ENCODE measurements around the gene EDAR. TPM values are rescaled to one million over a fixed set of nuclear protein-coding genes. Genes with fewer than 3 reads are reported as not detected.
A peak's percentile ranks its signal among the peaks of the same experiment; 100 is the strongest.

Gene EDAR
- total RNA-seq, 6 experiments from 2014 or later: 0.06 to 1.6 (median 0.28) TPM

- 94% methylated on average over 2 of the region's 2 CpGs for WGBS (ENCODE audit: insufficient coverage, low coverage, low lambda C conversion rate, missing lambda C conversion rate)
These were observed 111.5 kb downstream of the EDAR start for GRCh38 chr2:108877506-108877905.

GRCh38 chr2:108870069-108870644 is 118.9 kb downstream of the EDAR start:
- intact Hi-C loops (cut with DNase I): no loop called here
- ATAC-seq: no peak
- WGBS (ENCODE audit: insufficient coverage, low coverage, low lambda C conversion rate, missing lambda C conversion rate): 95% methylated on average over 5 of the region's 5 CpGs

More at GRCh38 chr2:108877506-108877905, 111.5 kb downstream of the EDAR start:
- DNase-seq (no peak), ATAC-seq (no peak)
- no peak overlapping the region for H3K27ac ChIP-seq
- H3K36me3 ChIP-seq: no peaks in the 10 kb centered on the region
- H3K27me3 ChIP-seq: no peaks in the 10 kb centered on the region
- TF ChIP-seq CTCF (IDR thresholded peaks at IDR 0.05): peak in 1 of 4 donors; percentile 8
- TF ChIP-seq POLR2A (IDR thresholded peaks at IDR 0.05): no peak
- no peaks in the 10 kb centered on the region for H3K4me1 ChIP-seq
- no peak overlapping the region for H3K4me3 ChIP-seq
- no peaks in the 10 kb centered on the region for H3K9me3 ChIP-seq
- intact Hi-C loops (cut with DNase I): no loop called here

GRCh38 chr2:108869542-108869941 is 119.5 kb downstream of the EDAR start:
- ATAC-seq (no peak), DNase-seq (no peak)
- TF ChIP-seq POLR2A (IDR thresholded peaks at IDR 0.05) (no peak), CTCF (IDR thresholded peaks at IDR 0.05) (no peak)
- 100% methylated on average over 2 of the region's 3 CpGs for WGBS (ENCODE audit: insufficient coverage, low coverage, low lambda C conversion rate, missing lambda C conversion rate)
- no peaks in the 10 kb centered on the region for H3K36me3 ChIP-seq
- H3K27ac ChIP-seq: no peak overlapping the region
- intact Hi-C loops (cut with DNase I): no loop called here
- H3K27me3 ChIP-seq: no peaks in the 10 kb centered on the region
- H3K9me3 ChIP-seq: no peaks in the 10 kb centered on the region
- no peaks in the 10 kb centered on the region for H3K4me1 ChIP-seq
- H3K4me3 ChIP-seq: no peak overlapping the region

More at GRCh38 chr2:108870069-108870644, 118.9 kb downstream of the EDAR start:
- Histone ChIP-seq H3K9me3 (no peaks in the 10 kb centered on the region), H3K36me3 (no peaks in the 10 kb centered on the region), H3K27ac (no peak overlapping the region), H3K27me3 (no peaks in the 10 kb centered on the region), H3K4me1 (no peaks in the 10 kb centered on the region), H3K4me3 (no peak overlapping the region)
- DNase-seq: no peak
- TF ChIP-seq CTCF (IDR thresholded peaks at IDR 0.05) (no peak), POLR2A (IDR thresholded peaks at IDR 0.05) (no peak)

GRCh38 chr2:108868911-108869310 is 120.1 kb downstream of the EDAR start:
- 91% methylated on average over 1 of the region's 1 CpG for WGBS (ENCODE audit: insufficient coverage, low coverage, low lambda C conversion rate, missing lambda C conversion rate)
- no peaks in the 10 kb centered on the region for H3K27me3 ChIP-seq
- no peak overlapping the region for H3K4me3 ChIP-seq
- TF ChIP-seq CTCF (IDR thresholded peaks at IDR 0.05) (no peak), POLR2A (IDR thresholded peaks at IDR 0.05) (no peak)
- DNase-seq (no peak), ATAC-seq (no peak)
- no peaks in the 10 kb centered on the region for H3K9me3 ChIP-seq
- H3K4me1 ChIP-seq: no peaks in the 10 kb centered on the region
- no peak overlapping the region for H3K27ac ChIP-seq
- no peaks in the 10 kb centered on the region for H3K36me3 ChIP-seq
- intact Hi-C loops (cut with DNase I): no loop called here

- TF ChIP-seq POLR2A (IDR thresholded peaks at IDR 0.05) (no peak), CTCF (IDR thresholded peaks at IDR 0.05) (no peak)
- H3K9me3 ChIP-seq: no peaks in the 10 kb centered on the region
- no peak overlapping the region for H3K27ac ChIP-seq
- H3K4me1 ChIP-seq: no peaks in the 10 kb centered on the region
- ATAC-seq: no peak
- intact Hi-C loops (cut with DNase I): no loop called here
- DNase-seq: no peak
- H3K4me3 ChIP-seq: no peak overlapping the region
- no peaks in the 10 kb centered on the region for H3K27me3 ChIP-seq
- H3K36me3 ChIP-seq: no peaks in the 10 kb centered on the region
These were observed 123.0 kb downstream of the EDAR start for GRCh38 chr2:108866041-108866440.
